ELR (cell line): ENCODE data around the gene CLN6.
"Not testable (repeated sequence)": the region's sequence is repeated elsewhere in the genome, so short reads cannot be mapped to it uniquely, and the experiment has no call there.

Experiments
- DNase-seq: peaks from one replicate; pipeline ENCODE4 v3.0.0-alpha.2; 2015; ENCODE audit warnings: low read depth

Gene CLN6

GRCh38 chr15:68206711-68207151 lies 22.8 kb downstream of the CLN6 start:
- no peak for DNase-seq

- no peak for DNase-seq
Measured at GRCh38 chr15:68205954-68206539, 23.5 kb downstream of the CLN6 start.

GRCh38 chr15:68205558-68205944 lies 24.0 kb downstream of the CLN6 start:
- no peak for DNase-seq

- DNase-seq: no peak
Measured at GRCh38 chr15:68204776-68205557, 24.6 kb downstream of the CLN6 start, which contains the start of gene CALML4. CALML4 (minus strand) TSS chr15:68205332; CDS start chr15:68205247, 85 bp downstream.

- no peak for DNase-seq
Measured at GRCh38 chr15:68204361-68204760, 25.2 kb downstream of the CLN6 start.

- DNase-seq: no peak
Measured at GRCh38 chr15:68203956-68204355, 25.6 kb downstream of the CLN6 start.

- DNase-seq: no peak
Measured at GRCh38 chr15:68203486-68203885, 26.0 kb downstream of the CLN6 start.

- not testable (repeated sequence) for DNase-seq
Measured at GRCh38 chr15:68202994-68203393, 26.5 kb downstream of the CLN6 start.

GRCh38 chr15:68201879-68202261 lies 27.7 kb downstream of the CLN6 start:
- DNase-seq: no peak

GRCh38 chr15:68201153-68201878 lies 28.2 kb downstream of the CLN6 start:
- DNase-seq: no peak

- no peak for DNase-seq
Measured at GRCh38 chr15:68200016-68200861, 29.3 kb downstream of the CLN6 start.

- DNase-seq: no peak
Measured at GRCh38 chr15:68199340-68199739, 30.2 kb downstream of the CLN6 start.

GRCh38 chr15:68197661-68198437 lies 31.7 kb downstream of the CLN6 start:
- DNase-seq: no peak

GRCh38 chr15:68197170-68197492 lies 32.4 kb downstream of the CLN6 start:
- no peak for DNase-seq

GRCh38 chr15:68196445-68197169 lies 32.9 kb downstream of the CLN6 start:
- DNase-seq: no peak

GRCh38 chr15:68195336-68196112 lies 34.0 kb downstream of the CLN6 start:
- no peak for DNase-seq

GRCh38 chr15:68192804-68193486 lies 36.6 kb downstream of the CLN6 start:
- DNase-seq: no peak

- no peak for DNase-seq
Measured at GRCh38 chr15:68192117-68192516, 37.4 kb downstream of the CLN6 start.

GRCh38 chr15:68191555-68191954 lies 38.0 kb downstream of the CLN6 start:
- no peak for DNase-seq
